GM12864 (cell line): ENCODE results near the gene YPEL3.

Experiments used
- DNase-seq: peaks from one replicate; pipeline ENCODE4 v3.0.0-alpha.2; 2011; ENCODE audit warnings: low read depth
- H3K4me3 ChIP-seq: 2 replicates; pipeline ENCODE4 v1.5.1; 2011; ENCODE audit warnings: mild to moderate bottlenecking, low read depth, low read length, control low read depth
- TF ChIP-seq, protein P1 (sequence below): IDR thresholded peaks from 2 replicates; pipeline ENCODE4 v1.5.1; 2011; ENCODE audit warnings: low read depth, mild to moderate bottlenecking, moderate library complexity, low read length, control low read depth, inconsistent platforms; ENCODE audit errors: missing control alignments

YPEL3 gene

GRCh38 chr16:30063893-30064728 is 31.9 kb downstream of the YPEL3 start:
- H3K4me3 ChIP-seq = peak overlapping the region; percentile 78
- TF ChIP-seq, protein P1, sequence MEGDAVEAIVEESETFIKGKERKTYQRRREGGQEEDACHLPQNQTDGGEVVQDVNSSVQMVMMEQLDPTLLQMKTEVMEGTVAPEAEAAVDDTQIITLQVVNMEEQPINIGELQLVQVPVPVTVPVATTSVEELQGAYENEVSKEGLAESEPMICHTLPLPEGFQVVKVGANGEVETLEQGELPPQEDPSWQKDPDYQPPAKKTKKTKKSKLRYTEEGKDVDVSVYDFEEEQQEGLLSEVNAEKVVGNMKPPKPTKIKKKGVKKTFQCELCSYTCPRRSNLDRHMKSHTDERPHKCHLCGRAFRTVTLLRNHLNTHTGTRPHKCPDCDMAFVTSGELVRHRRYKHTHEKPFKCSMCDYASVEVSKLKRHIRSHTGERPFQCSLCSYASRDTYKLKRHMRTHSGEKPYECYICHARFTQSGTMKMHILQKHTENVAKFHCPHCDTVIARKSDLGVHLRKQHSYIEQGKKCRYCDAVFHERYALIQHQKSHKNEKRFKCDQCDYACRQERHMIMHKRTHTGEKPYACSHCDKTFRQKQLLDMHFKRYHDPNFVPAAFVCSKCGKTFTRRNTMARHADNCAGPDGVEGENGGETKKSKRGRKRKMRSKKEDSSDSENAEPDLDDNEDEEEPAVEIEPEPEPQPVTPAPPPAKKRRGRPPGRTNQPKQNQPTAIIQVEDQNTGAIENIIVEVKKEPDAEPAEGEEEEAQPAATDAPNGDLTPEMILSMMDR = peak; percentile 39
- peak; percentile 46 for DNase-seq

DNA sequence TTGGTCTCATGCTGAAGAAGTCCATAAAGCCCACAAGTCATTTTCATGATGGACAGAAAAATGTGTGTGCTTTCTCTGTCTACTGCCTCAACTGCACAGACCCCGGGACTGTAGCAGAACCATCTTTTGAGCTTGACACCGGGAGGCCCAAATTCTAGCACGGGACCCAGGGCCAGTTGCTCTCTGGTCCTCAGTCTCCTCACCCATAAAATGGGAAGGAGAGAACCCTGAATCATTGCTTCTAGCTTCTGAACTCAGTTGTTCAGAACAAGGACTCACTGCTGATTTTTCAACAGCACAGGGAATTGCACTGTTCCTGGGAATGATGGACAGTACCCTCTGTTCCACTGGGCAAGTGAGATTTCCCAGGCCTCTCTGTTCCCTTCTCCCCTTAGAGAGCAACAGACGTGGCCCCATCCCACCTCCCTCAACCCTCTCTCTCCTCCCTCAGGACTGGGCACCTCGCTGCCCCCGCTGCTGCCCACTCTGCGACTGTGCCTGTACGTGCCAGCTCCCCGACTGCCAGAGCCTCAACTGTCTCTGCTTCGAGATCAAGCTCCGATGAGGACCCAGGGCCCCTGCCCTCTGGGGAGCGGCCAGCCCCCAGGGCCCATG is 32.6 kb downstream of the YPEL3 start:
- TF ChIP-seq, protein P1 = no peak
- H3K4me3 ChIP-seq = peak overlapping the region; percentile 78
- DNase-seq = no peak

DNA sequence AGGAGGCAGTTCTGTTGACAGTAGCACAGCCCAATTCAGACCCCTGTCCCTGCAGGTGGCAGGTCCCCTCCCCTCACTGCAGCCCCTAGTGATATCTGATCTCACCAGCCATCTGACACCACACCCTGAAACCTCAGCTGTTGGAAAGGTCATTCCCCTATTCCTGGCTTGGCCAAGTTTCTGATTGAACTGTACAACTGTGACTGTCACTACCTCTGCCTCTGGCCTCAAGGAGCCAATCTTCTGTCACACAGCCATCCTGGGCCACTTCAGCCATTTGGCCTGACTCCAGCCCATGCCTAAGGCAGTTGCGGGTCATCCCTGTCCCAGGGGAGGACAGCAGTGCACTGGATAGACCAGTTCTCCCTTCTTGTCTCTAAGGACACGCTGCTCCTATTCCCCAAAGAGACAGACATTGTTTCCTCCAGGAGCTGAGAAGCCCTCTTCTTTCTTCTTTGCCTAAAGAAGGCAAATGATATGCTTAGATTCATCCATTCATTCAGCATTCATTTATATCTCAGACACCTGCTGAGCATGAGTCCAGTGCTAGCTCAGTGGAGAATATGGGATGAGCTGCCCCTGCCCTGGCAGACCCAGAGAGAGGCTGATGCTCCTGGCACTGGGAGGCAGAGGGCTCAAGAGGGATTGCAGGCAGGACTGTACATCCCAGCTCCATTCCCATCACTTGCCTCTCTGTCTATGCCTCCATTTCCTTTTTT is 35.0 kb downstream of the YPEL3 start:
- TF ChIP-seq, protein P1 = no peak
- H3K4me3 ChIP-seq = no peak overlapping the region
- no peak for DNase-seq

- TF ChIP-seq, protein P1 = no peak
- no peak overlapping the region for H3K4me3 ChIP-seq
- DNase-seq = no peak
These were observed 35.7 kb downstream of the YPEL3 start for GRCh38 chr16:30060346-30060745.

DNA sequence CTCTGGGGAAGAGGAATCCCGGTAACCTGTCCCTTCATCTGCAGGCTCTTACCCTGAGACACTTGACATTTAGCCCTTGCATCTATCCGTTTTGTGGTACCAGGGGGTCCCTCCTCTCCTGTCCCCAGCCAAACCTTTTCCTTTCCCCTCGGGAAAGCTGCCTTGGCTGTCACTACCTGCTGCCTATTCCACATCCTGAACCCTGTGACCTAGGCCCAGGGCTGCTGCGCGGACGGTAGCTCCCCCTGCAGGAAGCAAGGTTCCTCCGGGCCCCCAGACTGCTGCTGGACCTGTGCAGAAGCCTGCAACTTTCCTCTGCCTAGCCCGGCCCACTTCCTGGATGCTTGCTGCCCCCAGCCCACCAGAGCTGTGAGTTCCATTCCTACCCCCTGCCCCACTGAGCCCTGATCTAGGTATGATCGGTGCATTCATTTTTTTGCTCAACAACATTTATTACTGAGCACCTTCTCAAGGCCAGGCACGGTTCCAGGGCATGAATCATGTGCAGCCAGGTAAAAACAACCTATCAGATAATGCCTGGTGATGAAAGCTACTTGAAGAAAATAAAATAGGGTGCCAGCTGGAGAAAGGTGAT is 41.0 kb downstream of the YPEL3 start:
- no peak overlapping the region for H3K4me3 ChIP-seq
- no peak for DNase-seq
- TF ChIP-seq, protein P1 = peak; percentile 83

GRCh38 chr16:30054451-30054850 is 41.6 kb downstream of the YPEL3 start:
- TF ChIP-seq, protein P1 = no peak
- no peak overlapping the region for H3K4me3 ChIP-seq
- DNase-seq = no peak
